ENCODE measurements around the gene CACNA1H.

CACNA1H gene

DNA sequence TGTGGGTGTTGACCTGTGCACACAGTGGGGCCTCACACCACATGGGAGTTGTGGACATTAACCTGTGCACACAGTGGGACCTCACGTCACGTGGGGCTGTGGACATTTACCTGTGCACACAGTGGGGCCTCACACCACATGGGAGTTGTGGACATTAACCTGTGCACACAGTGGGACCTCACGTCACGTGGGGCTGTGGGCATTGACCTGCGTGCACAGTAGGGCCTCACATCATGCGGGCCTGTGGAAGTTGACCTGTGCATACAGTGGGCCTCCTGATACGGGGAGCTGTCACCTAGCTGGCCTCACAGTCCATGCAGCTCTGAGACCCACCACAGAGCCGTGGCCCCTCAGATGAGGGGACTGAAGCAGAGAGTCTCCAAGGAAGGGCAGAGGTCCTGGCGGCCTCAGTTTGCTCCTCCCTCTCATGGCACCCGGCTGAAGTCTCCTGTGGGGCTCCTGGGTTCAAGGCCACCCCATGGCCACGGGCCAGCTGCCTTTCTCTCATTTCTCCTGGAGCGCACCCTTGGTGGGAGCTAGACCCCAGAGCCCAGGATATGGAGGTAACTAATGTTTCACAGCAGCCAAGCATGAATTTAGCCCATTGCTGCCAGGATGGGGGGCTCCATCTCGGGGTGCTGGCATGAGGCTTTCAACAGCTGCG lies 21.0 kb downstream of the CACNA1H start:
- DNase-seq, result no peak

DNA sequence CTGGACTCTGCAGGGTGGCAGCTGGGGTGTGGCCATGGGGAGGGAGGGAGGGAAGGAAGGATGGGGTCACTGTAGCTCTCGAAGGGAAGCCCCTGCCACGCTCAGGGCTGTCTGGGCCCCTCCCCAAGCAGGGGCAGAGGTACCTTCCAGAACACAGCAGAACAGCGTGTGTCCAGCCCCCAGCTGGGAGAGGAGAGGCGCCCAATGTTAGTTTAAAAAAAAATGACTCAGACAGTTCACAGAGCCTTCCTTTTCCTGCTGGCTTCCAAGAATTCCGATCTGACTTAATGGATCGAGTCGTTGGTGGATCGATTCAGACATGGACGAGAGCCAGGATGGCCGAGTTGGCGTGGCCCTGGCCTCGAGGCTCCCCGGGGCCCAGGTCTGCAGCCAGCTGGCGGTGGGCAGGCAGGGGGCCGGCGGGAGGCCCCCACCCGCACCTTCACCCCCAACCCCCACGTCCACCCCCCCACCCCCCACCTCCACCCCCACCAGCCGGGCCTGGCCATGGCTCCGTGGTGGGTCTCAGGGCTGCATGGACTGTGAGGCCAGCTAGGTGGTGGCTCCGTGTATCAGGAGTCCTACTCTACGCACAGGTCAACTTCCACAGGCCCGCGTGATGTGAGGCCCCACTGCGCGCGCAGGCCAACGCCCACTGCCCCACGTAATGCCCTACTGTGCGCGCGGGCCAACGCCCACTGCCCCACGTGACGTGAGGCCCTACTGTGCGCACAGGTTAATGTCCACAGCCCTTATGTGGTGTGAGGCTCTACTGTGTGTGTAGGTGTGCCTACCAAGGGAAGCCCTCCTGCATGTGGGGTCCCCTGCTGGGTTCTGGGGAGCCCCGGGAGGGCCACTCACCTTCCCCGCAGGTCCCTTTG lies 21.8 kb downstream of the CACNA1H start:
- no peak for DNase-seq

DNA sequence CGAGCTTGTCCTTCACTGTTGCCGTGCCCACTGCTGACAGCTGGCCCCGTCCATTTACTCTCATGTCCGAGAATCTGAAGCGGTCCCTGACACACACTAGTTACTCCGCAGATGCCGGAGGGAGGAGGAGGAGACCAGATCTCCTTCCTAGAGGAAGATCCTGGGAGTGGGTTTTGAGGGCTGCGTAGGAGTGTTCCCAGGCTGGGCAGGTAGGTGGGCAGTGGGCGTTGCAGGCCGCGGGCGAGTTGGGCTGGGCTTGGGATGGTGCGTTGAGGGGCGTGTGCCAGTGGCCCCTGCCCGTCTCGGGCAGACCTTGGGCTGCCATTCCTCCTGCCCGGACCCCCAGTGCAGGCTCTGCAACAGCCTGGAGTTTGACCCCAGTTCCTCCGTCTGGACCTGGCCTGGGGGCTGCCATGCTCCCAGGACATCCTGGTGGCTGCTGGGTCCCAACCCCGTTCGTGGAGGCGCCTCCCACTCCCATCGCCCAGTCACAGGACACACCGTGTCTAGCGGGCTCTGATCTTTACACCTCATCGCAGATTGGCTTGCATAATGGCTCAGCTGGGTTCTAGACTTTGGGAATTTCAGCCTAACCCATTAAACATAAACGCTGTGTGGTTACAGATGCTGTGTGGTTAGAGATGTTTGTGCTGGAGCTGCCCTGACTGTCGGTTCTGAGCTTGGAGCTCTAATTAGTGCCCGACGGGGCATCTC lies 22.8 kb downstream of the CACNA1H start:
- no peak for DNase-seq

DNA sequence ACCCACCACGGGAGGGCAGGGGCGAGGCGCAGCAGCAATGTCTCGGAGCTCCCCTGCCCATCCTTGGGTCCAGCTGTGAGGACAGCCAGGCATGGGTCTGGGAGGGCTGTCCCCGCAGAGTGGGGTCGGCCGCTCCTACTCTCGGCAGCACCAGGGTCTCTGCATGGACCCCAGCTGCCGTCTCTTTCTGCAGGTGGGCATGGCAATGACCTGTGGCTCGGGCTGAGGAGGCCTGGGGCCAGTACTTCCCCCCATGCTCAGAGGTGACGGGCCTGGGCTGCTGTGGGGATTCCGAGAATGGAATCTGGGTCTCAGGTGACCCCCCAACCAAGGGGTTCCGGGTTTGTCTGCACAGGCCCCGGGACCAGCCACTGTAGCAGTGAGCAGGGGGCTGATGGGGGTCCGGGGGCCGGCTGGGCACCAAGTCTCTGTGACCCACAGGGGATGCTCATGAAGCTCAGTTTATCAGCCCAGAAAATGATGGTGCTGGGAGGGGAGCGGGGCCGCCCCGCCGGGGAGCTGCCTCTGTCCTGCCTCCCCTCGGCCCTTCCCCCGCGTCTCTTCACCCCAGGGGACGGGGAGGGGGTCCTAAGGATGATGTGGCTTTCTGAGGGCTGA lies 23.5 kb downstream of the CACNA1H start:
- DNase-seq, result no peak

DNA sequence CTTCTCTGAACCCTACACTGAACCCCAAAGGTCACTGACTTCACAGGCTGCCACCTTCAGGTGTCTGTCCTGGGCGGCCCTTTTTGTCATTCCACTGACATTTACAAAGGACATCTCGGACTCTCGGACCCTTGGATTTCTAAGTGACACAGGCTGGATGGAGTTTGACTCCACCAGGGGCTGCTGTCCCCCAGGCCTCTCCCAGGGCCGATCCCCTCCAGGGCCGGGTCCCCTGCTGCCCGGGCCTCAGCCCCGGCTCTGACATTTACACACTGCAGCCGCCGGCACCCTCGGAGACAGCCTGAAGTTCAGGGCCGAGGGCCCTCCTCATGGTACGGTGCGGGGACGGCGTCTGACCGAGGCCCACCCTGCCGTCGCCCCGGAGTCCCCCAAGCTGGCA lies 24.1 kb downstream of the CACNA1H start:
- no peak for DNase-seq

DNA sequence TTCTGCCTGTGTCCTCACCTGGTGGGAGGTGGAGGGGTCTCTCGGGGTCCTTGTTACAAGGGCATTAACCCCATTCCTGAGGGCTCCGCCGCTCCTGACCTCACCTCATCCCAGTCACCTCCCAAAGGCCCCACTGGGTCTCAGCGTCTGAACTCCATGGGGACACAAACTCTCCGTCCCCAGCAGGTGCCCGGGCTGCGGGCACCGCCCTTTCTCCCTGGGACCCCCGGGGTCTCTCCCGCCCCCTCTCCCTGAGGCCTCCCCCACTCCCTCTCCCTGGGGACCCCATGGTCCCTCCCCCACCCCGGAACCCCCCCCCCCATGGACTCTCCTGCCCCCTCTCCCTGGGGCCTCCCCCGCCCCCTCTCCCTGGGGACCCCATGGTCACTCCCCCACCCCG lies 24.8 kb downstream of the CACNA1H start:
- DNase-seq, result no peak

DNA sequence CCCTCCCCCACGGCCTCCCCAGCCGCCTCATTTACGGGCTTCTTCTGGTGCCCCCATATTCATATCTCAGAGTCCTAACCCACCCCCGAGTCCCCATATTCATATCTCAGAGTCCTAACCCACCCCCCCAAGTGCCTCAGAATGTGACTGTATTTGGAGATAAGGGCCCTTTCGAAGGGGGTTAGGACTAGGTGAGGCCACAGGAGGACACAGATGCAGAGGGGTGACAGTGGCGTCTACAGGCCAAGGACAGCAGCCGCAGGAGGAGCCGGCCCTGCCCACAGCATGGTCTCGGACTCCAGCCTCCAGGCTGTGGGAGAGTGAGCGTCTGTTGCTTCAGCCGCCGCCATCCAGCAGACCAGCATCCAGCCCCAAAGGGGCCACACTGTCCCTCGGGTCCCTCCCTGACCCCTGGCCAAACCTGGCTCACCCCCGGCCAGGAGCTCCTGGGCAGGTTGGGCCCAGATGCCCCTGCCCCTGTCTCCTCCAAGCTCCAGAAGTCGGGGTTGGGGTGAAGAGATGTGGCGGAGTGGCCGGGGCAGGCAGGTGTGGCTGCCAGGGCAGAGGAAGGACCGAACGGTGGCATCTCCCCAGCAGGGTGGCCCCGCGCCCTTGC lies 25.5 kb downstream of the CACNA1H start:
- no peak for DNase-seq

DNA sequence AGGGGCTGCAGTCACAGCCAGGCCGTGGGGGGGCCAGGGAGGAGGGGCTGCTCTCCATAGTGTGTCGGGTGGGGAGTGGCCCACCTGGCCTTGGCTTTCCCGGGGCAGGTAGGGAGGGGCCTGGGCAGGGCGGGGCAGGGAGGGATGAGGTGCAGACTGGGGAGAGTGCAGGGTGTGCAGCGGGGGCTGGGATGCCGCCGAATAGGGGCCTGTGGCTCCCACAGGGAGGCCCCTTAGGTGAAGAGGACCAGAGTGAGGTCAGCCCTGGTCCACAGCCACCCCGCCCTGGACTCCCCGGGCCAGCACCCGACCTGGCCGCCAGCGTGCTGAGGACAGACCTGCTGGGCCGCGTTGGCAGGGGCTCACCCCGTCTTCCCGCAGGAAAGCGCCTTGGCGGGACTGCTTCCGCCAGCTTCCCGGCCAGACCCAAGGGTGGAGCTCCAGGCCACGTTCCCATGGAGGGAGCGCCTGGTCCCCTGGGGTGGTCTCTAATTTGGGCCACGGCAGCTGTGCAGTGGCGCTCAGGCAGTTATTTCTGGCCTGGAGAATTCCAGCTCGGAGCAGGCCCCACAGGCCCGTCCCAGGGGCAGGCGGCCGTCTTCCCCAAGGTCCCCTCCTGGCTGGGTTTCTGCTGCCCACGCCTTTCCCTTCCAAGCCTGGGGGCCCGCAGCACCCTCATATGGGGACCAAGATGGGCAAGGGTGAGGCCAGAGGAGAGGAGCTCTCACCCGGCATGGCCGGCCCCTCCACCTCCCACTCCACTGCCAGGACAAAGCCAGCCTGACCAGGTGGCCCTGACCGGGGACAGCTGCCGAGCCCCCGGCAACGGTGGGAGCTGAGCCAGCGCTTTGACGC lies 27.9 kb downstream of the CACNA1H start:
- DNase-seq, result no peak

DNA sequence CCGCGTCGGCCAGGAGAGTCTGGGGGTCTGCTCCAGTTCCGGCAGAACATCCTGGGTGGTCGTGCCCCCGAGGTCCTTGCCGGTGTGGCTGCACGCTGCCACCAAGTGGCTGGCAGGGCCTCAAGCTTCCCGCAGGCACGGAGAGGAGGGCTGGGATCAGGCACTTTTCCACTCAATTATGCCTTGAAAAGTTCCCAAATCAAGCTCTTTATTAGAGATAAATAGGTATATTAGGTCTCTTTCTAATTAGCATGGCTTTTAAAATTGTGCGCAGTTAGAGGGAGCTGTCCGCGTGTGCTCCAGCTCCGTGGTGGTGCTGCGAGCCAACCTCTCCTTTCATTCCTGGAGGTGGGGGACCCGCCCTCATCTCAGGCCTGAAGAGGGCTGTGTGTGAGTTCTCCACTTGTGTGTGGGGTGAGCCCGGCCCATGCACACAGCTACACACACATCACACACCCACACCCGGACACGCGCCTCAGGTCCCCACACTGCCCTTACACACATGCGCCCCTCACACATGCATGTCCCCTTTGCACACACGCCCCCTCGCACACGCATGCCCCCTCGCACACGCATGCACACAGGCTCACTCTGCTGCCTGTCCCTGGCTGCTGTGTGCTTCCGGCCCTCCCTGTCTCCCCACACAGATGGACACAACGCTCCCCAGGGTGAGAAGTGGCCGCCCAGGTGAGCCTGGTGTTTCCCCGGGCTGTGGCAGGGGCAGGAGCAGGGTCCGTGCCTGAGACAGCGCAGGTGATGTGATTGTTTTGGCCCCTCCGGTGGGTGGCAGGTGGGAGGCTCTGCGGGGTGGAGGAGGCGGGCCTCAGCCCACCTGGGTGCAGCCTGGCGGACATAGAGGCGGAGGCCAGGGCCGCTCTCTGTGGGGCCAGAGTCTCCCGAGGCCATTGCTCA lies 28.8 kb downstream of the CACNA1H start:
- DNase-seq, result no peak

DNA sequence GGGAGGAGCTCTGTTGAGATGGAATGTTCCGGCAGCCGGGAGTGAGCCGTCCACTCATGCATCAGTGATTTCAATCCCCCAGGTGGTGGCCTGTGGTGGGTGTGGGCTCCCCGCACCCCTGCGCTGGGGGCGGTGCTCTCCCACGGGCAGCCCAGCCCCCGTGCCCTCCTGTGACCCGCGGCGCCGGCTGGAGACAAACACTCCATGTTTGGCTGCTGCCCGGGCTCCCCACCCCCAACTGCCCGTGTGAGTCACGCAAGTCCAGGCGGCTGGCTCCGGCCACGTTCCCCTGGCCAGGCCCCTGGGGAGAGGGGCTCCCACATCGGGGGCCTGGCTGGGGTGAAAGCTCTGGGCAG lies 29.4 kb downstream of the CACNA1H start:
- DNase-seq, result peak in 7 of 56 donors; percentile 7 to 34 (median 25)

DNA sequence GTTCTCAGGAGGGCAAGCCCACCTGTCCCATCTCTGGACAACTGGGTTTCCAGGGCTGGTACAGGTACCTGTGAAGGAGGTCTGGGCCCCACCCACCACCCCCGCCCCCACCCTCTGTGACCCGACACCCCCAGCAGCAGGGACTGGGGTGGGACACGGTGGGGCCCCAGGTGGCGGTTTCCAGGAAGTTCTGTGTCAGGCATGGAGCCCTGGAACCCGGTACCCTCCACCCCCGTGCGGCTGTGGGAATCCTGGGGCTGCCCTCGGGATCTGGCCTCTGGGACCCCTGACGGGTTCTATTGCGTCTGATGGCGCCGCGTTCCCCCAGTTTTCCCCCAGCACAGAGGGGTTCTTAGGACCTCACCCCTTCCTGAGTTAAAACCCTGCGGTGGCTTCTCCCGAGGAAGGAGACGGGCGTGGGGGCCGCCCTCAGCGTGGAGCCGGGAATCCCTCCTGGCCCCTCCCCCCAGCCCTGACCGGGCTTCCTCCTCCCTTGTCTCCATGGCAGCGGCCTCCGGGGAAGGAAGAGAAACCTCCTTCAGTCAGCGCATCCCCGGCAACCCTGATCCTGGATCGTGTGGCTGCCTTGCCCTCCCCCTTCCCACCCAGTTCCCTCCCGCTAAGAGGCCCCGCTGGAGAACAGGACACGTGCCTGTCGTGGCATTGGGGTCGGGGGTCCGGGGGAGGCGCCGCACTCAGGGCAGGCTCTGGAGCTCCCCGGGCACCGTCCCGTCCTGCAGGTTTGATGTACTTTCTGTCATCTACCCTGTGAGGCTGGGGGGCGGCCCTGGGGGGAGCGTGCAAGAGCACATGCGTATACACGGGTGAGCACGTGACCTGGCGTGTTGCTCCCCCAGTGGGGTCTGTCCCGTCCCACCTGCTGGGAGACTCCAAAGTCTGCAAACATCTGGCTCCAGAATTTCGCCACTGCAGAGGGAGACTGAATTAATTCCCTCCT lies 30.3 kb downstream of the CACNA1H start:
- DNase-seq, result peak in 10 of 56 donors; percentile 4 to 35 (median 21)

DNA sequence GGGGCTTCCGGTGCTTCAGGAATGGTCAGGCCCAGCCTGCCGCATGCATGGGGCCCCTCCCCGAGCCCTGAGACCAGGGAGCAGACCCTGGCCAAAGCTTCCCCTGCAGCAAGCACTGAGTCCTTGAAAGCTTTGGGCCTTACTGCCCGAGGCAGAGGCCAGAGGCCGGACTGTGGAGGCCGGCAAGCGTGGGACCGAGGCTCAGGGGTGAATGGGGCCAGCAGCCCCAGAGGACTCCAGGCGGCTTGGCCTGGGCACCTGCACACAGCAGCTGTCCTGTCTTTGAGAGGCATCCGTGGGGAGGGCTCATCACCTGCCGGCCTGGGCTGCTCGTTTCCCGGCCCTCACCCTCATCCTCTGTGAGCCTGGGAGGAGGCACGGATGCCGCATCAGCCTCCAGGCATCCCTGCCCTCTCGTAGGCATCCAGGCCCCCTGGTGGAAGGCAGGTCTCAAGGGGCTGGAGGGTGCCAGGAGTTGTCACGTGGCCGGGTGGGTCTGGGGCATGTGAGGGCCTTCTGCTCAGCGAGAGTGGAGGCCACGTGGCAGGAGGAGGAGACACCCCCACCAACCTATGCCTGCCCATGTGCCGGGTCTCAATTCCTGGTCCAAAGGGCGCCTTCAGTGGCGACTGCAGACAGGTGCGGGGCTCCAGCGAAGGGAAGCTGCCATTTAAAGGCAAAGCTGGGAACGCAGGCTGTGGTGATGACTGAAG lies 31.4 kb downstream of the CACNA1H start:
- no peak for DNase-seq

DNA sequence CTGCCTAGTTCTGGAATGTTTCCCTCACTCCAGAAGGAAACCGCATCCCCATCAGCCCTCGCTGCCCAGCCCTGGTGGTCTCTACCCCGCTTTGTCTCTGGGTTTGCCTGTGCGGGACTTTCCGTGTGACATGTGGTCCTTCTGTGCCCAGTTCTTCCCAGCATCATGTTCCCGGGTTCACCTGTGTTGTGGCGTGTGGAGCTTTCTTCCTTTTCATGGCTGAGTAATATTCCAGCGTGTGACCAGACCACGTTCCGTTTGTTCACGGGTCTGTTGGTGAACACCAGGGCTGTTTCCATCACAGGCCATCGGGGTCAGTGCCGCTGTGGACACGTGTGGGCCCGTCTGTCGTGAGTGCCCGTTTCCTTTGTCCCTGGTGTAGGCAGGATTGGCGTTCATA lies 32.1 kb downstream of the CACNA1H start:
- no peak for DNase-seq

DNA sequence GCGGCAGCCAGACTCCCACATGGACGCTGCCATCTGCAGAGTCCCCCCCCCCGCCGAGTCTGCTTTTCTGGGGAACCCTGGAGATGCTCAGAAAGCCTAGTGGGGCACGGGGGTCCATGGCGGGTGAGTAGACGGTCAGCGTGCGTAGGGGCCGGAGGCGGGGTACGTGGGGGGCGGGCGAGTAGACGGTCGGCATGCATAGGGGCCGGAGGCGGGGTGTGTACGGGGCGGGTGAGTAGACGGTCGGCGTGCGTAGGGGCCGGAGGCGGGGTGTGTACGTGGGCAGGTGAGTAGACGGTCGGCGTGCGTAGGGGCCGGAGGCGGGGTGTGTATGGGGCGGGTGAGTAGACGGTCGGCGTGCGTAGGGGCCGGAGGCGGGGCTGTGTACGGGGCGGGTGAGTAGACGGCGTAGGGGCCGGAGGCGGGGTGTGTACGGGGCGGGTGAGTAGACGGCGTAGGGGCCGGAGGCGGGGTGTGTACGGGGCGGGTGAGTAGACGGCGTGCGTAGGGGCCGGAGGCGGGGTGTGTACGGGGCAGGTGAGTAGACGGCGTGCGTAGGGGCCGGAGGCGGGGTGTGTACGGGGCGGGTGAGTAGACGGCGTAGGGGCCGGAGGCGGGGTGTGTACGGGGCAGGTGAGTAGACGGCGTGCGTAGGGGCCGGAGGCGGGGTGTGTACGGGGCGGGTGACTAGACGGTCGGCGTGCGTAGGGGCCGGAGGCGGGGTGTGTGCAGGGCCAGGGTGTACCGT lies 32.7 kb downstream of the CACNA1H start:
- DNase-seq, result peak in 13 of 56 donors; percentile 9 to 40 (median 22)

DNA sequence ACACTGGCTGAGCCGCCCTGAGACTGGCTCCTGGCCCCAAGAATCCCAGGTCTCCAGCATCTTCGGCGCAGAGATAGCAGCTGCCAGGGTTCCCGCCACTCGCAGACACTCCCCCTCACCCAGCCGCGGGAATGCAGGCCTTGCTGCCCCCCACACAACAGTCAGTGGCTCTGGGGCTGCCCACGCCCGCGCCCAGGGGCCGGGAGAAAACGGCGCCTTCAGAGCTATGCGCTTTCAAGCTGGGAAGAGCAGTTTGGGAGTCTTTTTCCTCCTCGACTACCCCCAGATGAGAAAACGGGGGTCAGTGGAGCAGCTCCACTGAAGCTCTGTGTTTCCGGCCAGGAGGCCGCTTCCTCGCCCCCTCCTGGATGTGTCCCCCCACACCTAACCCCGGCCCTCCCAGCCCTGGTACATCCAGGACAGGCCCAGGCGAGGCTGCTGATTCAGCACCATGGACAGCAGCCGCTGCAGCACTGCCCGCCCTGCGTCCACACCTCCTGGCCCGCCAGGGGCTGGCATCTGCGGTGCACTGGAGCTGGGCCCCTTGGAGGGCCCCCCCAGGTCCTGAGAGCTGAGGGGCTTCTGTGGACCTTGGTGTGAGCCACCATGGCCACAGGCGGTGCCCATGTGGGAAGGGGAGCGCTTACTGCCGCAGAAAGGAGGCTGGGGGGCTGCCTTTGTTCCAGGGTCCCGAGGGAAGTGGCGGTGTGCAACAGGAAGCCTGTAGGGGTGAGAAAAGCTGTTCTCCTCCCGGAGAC lies 35.7 kb downstream of the CACNA1H start:
- peak in 5 of 56 donors; percentile 8 to 47 (median 11) for DNase-seq

DNA sequence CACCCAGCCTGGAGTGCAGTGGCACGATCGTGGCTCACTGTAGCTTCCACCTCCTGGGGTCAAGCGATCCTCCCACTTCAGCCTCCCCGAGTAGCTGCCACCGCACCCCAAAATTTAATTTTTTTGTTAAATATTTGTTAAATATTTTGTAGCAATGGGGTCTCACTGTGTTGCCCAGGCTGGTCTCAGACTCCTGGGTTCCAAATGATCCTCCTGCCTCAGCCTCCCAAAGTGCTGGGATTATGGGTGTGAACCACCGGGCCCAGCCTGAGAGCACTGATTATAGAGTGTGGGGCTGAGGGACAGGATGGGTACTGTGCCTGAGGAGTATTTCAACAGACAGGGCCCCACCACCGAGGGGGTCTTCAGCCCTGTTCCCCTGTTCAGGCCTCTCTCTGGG lies 36.5 kb downstream of the CACNA1H start:
- DNase-seq, result no peak
